IMR-90 (cell line): ENCODE measurements around the gene SMIM21. TPM values are rescaled to one million over a fixed set of nuclear protein-coding genes. Genes with fewer than 3 reads are reported as not detected.

ENCODE experiments used
- ATAC-seq: fragments of 200-7000 bp; cut with Tn5 transposase; 2 replicates; pipeline ENCODE4 v1.9.1; 2020; ENCODE audit warnings: low read depth, mild to moderate bottlenecking, moderate library complexity
- BruUV-seq: library from RNA; stranded (reverse); fragments of 400-500 nt; replicated peaks from 2 replicates; lab custom pipeline; 2021; lab: Mats Ljungman, UMichigan
- CTCF ChIA-PET: fragments of 300-600 bp; formaldehyde crosslinking; extraction: SDS; loops from one replicate; lab custom pipeline; 2021; ENCODE audit warnings: antibody characterized with exemption; lab: Yijun Ruan, JAX
- POLR2A ChIA-PET: fragments of 300-600 bp; sonication (Branson Sonifier 250); formaldehyde crosslinking; loops from one replicate; lab custom pipeline; 2022; ENCODE audit warnings: antibody characterized with exemption; ENCODE audit not compliant: unreplicated experiment; lab: Charles Lee
- DNase-seq: peaks from one replicate; pipeline ENCODE4 v3.0.0; 2013
- H2AFZ ChIP-seq: replicated peaks from 2 replicates; pipeline ENCODE3; 2013; ENCODE audit warnings: low read length, mild to moderate bottlenecking; ENCODE audit not compliant: poor library complexity
- H2AK5ac ChIP-seq: 2 replicates; pipeline ENCODE4 v1.6.1; 2013; ENCODE audit warnings: low read depth, low read length, inconsistent platforms
- H2AK9ac ChIP-seq: replicated peaks from 2 replicates; pipeline ENCODE3; 2013; ENCODE audit warnings: mild to moderate bottlenecking, low read depth, low read length, moderate library complexity; ENCODE audit not compliant: poor library complexity
- H2BK120ac ChIP-seq: 2 replicates; pipeline ENCODE4 v1.6.1; 2013; ENCODE audit warnings: low read depth, low read length, inconsistent platforms
- H2BK15ac ChIP-seq: 3 replicates; pipeline ENCODE4 v1.6.1; 2013; ENCODE audit warnings: low read depth, low read length, inconsistent platforms
- H2BK20ac ChIP-seq: 2 replicates; pipeline ENCODE4 v1.6.1; 2013; ENCODE audit warnings: low read depth, mild to moderate bottlenecking, inconsistent platforms, low read length, moderate library complexity
- H2BK5ac ChIP-seq: 2 replicates; pipeline ENCODE4 v1.6.1; 2013; ENCODE audit warnings: mild to moderate bottlenecking, low read depth, low read length, inconsistent platforms; ENCODE audit not compliant: poor library complexity, severe bottlenecking
- H3K14ac ChIP-seq: replicated peaks from 2 replicates; pipeline ENCODE4 v1.6.1; 2013; ENCODE audit warnings: low read depth, low read length, inconsistent platforms
- H3K18ac ChIP-seq: 2 replicates; pipeline ENCODE4 v1.6.1; 2013; ENCODE audit warnings: low read depth, low read length, control low read depth
- H3K23ac ChIP-seq: 2 replicates; pipeline ENCODE4 v1.6.1; 2013; ENCODE audit warnings: low read depth, low read length, inconsistent platforms
- H3K27ac ChIP-seq: 2 replicates; pipeline ENCODE4 v1.5.1; 2013; ENCODE audit warnings: mild to moderate bottlenecking, control low read depth, low read length; ENCODE audit not compliant: insufficient read depth
- H3K27me3 ChIP-seq: 2 replicates; pipeline ENCODE4 v1.6.1; 2013; ENCODE audit warnings: low read length; ENCODE audit not compliant: control insufficient read depth, insufficient read depth
- H3K36me3 ChIP-seq: 2 replicates; pipeline ENCODE4 v1.6.1; 2013; ENCODE audit warnings: low read length, mixed read lengths; ENCODE audit not compliant: control insufficient read depth, insufficient read depth
- H3K4ac ChIP-seq: 2 replicates; pipeline ENCODE4 v1.6.1; 2013; ENCODE audit warnings: low read depth, low read length, inconsistent platforms
- H3K4me1 ChIP-seq: 2 replicates; pipeline ENCODE4 v1.6.1; 2013; ENCODE audit warnings: low read length, mixed read lengths; ENCODE audit not compliant: control insufficient read depth, insufficient read depth
- H3K4me2 ChIP-seq: 2 replicates; pipeline ENCODE4 v1.6.1; 2013; ENCODE audit warnings: low read depth, mild to moderate bottlenecking, control low read depth, low read length, moderate library complexity
- H3K4me3 ChIP-seq: 2 replicates; pipeline ENCODE4 v1.5.1; 2013; ENCODE audit warnings: low read depth, mild to moderate bottlenecking, control low read depth, low read length, moderate library complexity; ENCODE audit not compliant: insufficient read depth
- H3K56ac ChIP-seq: 2 replicates; pipeline ENCODE4 v1.6.1; 2013; ENCODE audit warnings: low read length, inconsistent platforms; ENCODE audit not compliant: insufficient read depth; ENCODE audit errors: extremely low read depth
- H3K79me1 ChIP-seq, 2 experiments: 2 replicates each; pipeline ENCODE4 v1.6.1; 2013; ENCODE audit warnings: low read length in 2 of 2, inconsistent platforms in 1 of 2, low read depth in 1 of 2
- H3K9ac ChIP-seq: 2 replicates; pipeline ENCODE4 v1.6.1; 2013; ENCODE audit warnings: low read depth, low read length, control low read depth
- H3K9me1 ChIP-seq: 2 replicates; pipeline ENCODE4 v1.6.1; 2013; ENCODE audit warnings: low read length, inconsistent platforms; ENCODE audit not compliant: insufficient read depth
- H3K9me3 ChIP-seq: 2 replicates; pipeline ENCODE4 v1.6.1; 2013; ENCODE audit warnings: low read length; ENCODE audit not compliant: control insufficient read depth, insufficient read depth
- H4K20me1 ChIP-seq: 2 replicates; pipeline ENCODE4 v1.6.1; 2013; ENCODE audit warnings: low read length, inconsistent platforms; ENCODE audit not compliant: insufficient read depth
- H4K5ac ChIP-seq: 2 replicates; pipeline ENCODE4 v1.6.1; 2013; ENCODE audit warnings: mild to moderate bottlenecking, low read depth, low read length, control low read depth
- H4K8ac ChIP-seq, 2 experiments: 2 replicates each; pipeline ENCODE4 v1.6.1; 2013; ENCODE audit warnings: low read depth in 2 of 2, low read length in 2 of 2, control low read depth in 1 of 2, inconsistent platforms in 1 of 2
- H4K91ac ChIP-seq: 2 replicates; pipeline ENCODE4 v1.6.1; 2013; ENCODE audit warnings: low read depth, low read length, inconsistent platforms; ENCODE audit not compliant: insufficient read depth
- MXI1 ChIP-seq: IDR thresholded peaks from 2 replicates; pipeline ENCODE4 v1.6.1; 2012; ENCODE audit warnings: low read depth, mild to moderate bottlenecking, low read length, moderate library complexity, borderline replicate concordance
- RFX5 ChIP-seq: IDR thresholded peaks from 2 replicates; pipeline ENCODE4 v1.8.0; 2012; ENCODE audit warnings: low read depth, mild to moderate bottlenecking, low read length, moderate library complexity
- WGBS, 2 experiments: methylation state at CpG; one replicate each; pipeline versions ENCODE4 v1.1.5 to v1.1.7; 2013; ENCODE audit warnings: missing lambda C conversion rate in 2 of 2; ENCODE audit not compliant: insufficient read length in 1 of 2; ENCODE audit errors: extremely low coverage in 2 of 2; 5-methylcytosine and 5-hydroxymethylcytosine counted together
- dilution Hi-C: fragments of 300-500 bp; cut with HindIII; formaldehyde crosslinking; loops from one replicate; pipeline ENCODE4 v1.14.3; 2018; ENCODE audit warnings: low sequenced_read_pairs; ENCODE audit not compliant: unreplicated experiment
- in situ Hi-C: fragments of 300-500 bp; cut with MboI; formaldehyde crosslinking; loops from 3 replicates; pipeline ENCODE4 v1.14.3; 2019; ENCODE audit warnings: low sequenced_read_pairs, inconsistent platforms, mixed read lengths
- intact Hi-C: fragments of 100-400 bp; cut with micrococcal nuclease; formaldehyde crosslinking; loops from 2 replicates; pipeline ENCODE4 v1.10.0; 2022
- polyA plus RNA-seq, 3 experiments: library from polyadenylated mRNA; depleted of rRNA; stranded (reverse); fragments of >200 nt; gene quantifications; 2 replicates each; pipeline ENCODE4 v1.2.3, GENCODE V29; 2012; ENCODE audit warnings: low replicate concordance in 1 of 3
- total RNA-seq: library from RNA; depleted of rRNA; stranded (reverse); fragments of >200 nt; gene quantifications from 2 replicates; pipeline ENCODE4 v1.2.3, GENCODE V29; 2012

The SMIM21 gene
- total and polyA plus RNA-seq, 2 of the 4 experiments (the other 2 are of a cell fraction): not detected

DNA sequence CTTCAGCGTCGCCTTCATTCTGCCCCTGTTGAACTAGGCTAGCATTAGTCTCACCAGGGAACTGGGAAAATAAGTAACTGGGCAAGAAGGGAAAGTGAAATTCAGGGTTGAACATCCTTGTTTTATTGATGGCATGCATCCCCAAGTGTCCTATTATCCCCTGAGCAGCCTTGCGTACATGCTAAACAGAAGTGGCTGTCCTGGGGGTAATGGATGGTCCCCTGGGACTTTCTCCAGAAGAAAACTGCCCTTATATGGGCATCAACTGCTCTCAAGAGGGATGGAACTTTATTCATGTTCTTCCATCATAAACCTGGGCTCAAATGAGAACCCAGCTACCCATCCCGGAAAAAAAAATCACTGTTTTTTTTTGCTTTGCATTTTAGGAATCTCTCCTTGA, 11.8 kb upstream of the SMIM21 start:
- Histone ChIP-seq H3K27me3 (no peaks in the 10 kb centered on the region; the same call in 1 of the 2 replicates), H3K9me1 (no peaks in the 10 kb centered on the region), H3K14ac (no peak overlapping the region), H2BK20ac (no peak overlapping the region), H3K9ac (no peak overlapping the region), H3K79me1 (no peaks in the 10 kb centered on the region), H3K4me3 (no peak overlapping the region), H3K27ac (no peak overlapping the region), H4K5ac (no peak overlapping the region), H2BK120ac (no peak overlapping the region), H2BK15ac (no peak overlapping the region), H3K9me3 (no peaks in the 10 kb centered on the region), H3K4ac (no peak overlapping the region), H3K36me3 (no peaks in the 10 kb centered on the region), H3K4me2 (no peak overlapping the region), H2AK5ac (no peak overlapping the region), H4K20me1 (no peaks in the 10 kb centered on the region), H3K18ac (no peak overlapping the region), H4K8ac (no peak overlapping the region), H2AFZ (no peak overlapping the region), H3K4me1 (peaks cover 6% of the 10 kb centered on the region; the same call in 1 of the 2 replicates), H3K23ac (no peak overlapping the region), H2AK9ac (no peak overlapping the region), H2BK5ac (no peak overlapping the region), H4K91ac (no peak overlapping the region), H3K56ac (no peak overlapping the region)
- 100% methylated on average over 2 of the region's 4 CpGs; no CpG with 5 or more reads in 1 of the 2 experiments for WGBS, 2 experiments
- dilution Hi-C loops (no loop called here), intact Hi-C loops (no loop called here), in situ Hi-C loops (no loop called here)
- POLR2A ChIA-PET: no interaction called here
- ATAC-seq (no peak), DNase-seq (no peak)
- CTCF ChIA-PET: interaction anchor here (1.0 kb wide), 1 partner anchor 19 kb away, joined by 3 read pairs; no protein-coding TSS in a partner anchor
- BruUV-seq: no TSS peak
- no peak for TF ChIP-seq MXI1
- no peak for TF ChIP-seq RFX5
